Brain microvascular endothelial cell (primary cell): Measurements from ENCODE around the gene CTSO.

Experiments used
- DNase-seq: peaks from one replicate; pipeline ENCODE4 v3.0.0-alpha.2; 2020
- H3K27ac ChIP-seq: fragments of 250-450 bp; sonication (Bioruptor Pico); 2 replicates; pipeline ENCODE4 v1.5.1; 2020; ENCODE audit warnings: mild to moderate bottlenecking, moderate library complexity
- H3K27me3 ChIP-seq: fragments of 250-450 bp; sonication (Bioruptor Pico); replicated peaks from 2 replicates; pipeline ENCODE4 v1.5.1; 2020; ENCODE audit warnings: mild to moderate bottlenecking
- H3K36me3 ChIP-seq: fragments of 250-450 bp; sonication (Bioruptor Pico); replicated peaks from 2 replicates; pipeline ENCODE4 v1.5.1; 2020; ENCODE audit warnings: mild to moderate bottlenecking
- H3K4me3 ChIP-seq: 2 replicates; pipeline ENCODE4 v1.5.1; 2011; ENCODE audit warnings: low read depth, mild to moderate bottlenecking, control low read depth, low read length, moderate library complexity
- in situ Hi-C: cut with HindIII; loops from 2 replicates; pipeline ENCODE4 v1.10.0; 2017; ENCODE audit warnings: low sequenced_read_pairs, low pct_ligation_motif_present
- TF ChIP-seq, protein P1 (sequence below): IDR thresholded peaks from 2 replicates; pipeline ENCODE4 v1.5.1; 2011; ENCODE audit warnings: low read depth, mild to moderate bottlenecking, moderate library complexity, low read length, control low read depth, inconsistent platforms; ENCODE audit errors: missing control alignments

CTSO gene

DNA sequence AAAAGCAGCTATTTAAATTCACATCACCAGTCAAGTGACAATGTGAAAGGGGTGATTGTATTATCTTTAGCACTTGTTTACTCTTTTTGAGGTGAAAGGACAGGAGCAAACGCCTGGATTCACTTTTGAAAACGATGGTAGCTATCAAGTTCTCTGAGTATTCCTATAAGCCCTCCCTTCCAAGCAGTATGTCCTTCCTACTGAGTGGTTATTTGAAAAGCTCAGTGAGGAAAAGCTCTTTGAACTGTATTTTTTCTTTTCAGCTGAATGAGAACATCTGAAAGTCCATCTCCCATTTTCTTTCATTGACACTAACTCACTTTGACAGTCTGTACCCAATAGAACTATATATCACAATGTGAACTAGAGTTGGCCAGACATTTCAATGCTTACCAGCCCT is 9.1 kb upstream of the CTSO start:
- Histone ChIP-seq H3K27me3 (no peaks in the 10 kb centered on the region), H3K36me3 (no peaks in the 10 kb centered on the region), H3K4me3 (no peak overlapping the region), H3K27ac (no peak overlapping the region)
- no peak for DNase-seq
- TF ChIP-seq, protein P1, sequence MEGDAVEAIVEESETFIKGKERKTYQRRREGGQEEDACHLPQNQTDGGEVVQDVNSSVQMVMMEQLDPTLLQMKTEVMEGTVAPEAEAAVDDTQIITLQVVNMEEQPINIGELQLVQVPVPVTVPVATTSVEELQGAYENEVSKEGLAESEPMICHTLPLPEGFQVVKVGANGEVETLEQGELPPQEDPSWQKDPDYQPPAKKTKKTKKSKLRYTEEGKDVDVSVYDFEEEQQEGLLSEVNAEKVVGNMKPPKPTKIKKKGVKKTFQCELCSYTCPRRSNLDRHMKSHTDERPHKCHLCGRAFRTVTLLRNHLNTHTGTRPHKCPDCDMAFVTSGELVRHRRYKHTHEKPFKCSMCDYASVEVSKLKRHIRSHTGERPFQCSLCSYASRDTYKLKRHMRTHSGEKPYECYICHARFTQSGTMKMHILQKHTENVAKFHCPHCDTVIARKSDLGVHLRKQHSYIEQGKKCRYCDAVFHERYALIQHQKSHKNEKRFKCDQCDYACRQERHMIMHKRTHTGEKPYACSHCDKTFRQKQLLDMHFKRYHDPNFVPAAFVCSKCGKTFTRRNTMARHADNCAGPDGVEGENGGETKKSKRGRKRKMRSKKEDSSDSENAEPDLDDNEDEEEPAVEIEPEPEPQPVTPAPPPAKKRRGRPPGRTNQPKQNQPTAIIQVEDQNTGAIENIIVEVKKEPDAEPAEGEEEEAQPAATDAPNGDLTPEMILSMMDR, result no peak
- in situ Hi-C loops, result no loop called here

DNA sequence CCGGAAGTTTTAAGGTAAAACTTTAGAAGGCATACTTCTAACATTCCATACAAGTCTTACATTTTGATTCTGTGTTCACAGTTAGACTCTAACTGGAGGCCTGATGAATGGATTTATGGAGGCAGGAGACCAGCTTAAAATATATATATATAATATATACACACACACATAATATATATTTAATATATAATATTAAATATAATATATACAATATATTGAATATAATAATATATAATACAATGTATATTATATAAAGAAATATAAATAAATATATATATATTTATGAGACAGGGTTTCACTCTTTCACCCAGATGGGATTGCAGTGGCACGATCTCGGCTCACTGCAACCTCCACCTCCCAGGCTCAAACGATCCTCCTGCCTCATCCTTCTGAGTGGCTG is 7.9 kb upstream of the CTSO start:
- Histone ChIP-seq H3K4me3 (no peak overlapping the region), H3K27ac (no peak overlapping the region), H3K27me3 (no peaks in the 10 kb centered on the region), H3K36me3 (no peaks in the 10 kb centered on the region)
- TF ChIP-seq, protein P1, result no peak
- in situ Hi-C loops, result no loop called here
- no peak for DNase-seq

DNA sequence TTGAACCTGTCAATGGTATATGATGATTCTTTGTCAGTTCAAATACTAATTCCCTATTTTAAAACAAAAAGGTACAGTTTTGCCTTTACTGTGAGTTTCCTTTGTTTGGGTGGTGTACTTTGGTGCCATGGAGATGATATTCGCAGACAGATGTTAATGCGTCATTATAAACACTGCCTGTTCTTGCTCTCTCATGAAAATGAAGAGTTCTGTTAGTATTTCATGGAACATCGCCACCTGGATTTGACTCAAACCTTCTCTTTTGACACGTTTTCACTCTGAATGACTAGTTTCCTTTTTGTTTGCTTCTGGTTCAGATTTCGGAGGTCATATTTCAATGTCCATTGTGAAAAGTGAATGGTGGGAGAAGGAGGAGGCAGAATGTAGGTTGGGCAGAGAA is 6.9 kb upstream of the CTSO start:
- Histone ChIP-seq H3K36me3 (no peaks in the 10 kb centered on the region), H3K27me3 (no peaks in the 10 kb centered on the region), H3K4me3 (no peak overlapping the region), H3K27ac (no peak overlapping the region)
- TF ChIP-seq, protein P1, result no peak
- DNase-seq, result no peak
- in situ Hi-C loops, result no loop called here

DNA sequence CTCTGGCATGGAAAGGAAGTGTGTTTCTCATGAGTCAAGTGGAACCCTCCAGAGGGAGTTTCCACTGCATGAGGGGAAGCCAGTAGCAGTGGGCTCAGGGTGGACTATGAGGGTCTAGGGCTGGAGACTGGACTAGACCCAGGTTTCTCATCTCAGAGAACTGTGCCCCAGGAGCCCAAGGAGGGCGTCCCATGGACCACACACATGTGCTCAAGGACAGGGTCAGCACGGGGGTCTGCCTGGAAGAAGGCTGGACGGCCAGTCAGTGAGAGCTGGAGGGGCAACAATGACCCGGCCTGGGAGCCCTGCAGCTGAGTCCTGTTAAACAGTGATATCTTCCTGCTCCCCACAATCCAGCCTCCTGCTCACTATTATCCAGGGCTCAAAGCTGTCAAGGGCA is 5.8 kb upstream of the CTSO start:
- no peak overlapping the region for H3K4me3 ChIP-seq
- no peak for DNase-seq
- H3K36me3 ChIP-seq, result no peaks in the 10 kb centered on the region
- TF ChIP-seq, protein P1, result no peak
- no peaks in the 10 kb centered on the region for H3K27me3 ChIP-seq
- in situ Hi-C loops, result no loop called here
- H3K27ac ChIP-seq, result no peak overlapping the region

DNA sequence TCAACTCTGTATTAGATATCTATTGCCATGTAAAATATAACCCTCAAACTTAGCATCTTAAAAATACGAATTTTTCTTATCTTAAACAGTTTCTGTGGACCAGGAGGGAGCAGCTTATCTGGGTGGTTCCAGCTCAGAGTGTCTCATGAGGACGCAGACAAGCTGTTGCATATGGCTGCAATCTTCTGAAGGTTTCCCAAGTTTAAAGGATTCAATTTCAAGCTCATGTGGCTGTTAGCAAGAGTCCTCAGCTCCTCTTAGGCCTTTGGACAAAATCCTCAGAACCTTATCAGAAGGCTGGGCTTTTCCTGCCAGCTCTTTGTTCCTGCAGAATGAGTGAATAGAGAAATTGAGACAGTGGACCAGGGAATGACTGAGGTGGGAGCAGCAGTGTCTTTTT is 2.8 kb upstream of the CTSO start:
- H3K4me3 ChIP-seq, result no peak overlapping the region
- H3K27ac ChIP-seq, result no peak overlapping the region
- TF ChIP-seq, protein P1, result no peak
- in situ Hi-C loops, result no loop called here
- H3K27me3 ChIP-seq, result no peaks in the 10 kb centered on the region
- no peak for DNase-seq
- H3K36me3 ChIP-seq, result no peaks in the 10 kb centered on the region

DNA sequence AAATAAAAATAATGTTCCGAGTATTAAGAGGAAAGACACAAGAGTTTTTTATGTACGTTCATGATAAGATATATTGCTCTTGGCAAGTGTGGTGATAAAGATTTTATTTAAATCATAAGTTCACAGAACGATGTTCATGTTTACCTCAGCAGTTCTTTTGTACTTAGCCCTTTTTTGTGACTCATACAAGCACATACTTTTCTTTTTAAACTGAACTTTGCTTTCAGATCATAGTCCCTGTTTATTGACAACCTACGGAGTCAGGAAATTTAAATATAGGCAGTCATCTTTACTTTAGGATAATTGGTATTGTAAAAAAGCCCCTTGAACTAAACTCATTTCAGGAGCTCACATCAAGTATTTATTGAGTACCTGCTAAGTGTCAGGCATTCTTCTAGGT is 1.3 kb upstream of the CTSO start:
- TF ChIP-seq, protein P1, result no peak
- in situ Hi-C loops, result no loop called here
- no peak for DNase-seq
- no peak overlapping the region for H3K27ac ChIP-seq
- H3K36me3 ChIP-seq, result no peaks in the 10 kb centered on the region
- no peaks in the 10 kb centered on the region for H3K27me3 ChIP-seq
- H3K4me3 ChIP-seq, result no peak overlapping the region
